Tibial nerve (tissue), 4 donors: ENCODE measurements around the gene CFAP61. TPM values are rescaled to one million over a fixed set of nuclear protein-coding genes. Genes with fewer than 3 reads are reported as not detected.

Experiments used
- DNase-seq, 2 donors: peaks; one replicate each; pipeline ENCODE4 v3.0.0-alpha.2; 2019; ENCODE audit warnings: low spot score in 2 of 2
- H3K27ac ChIP-seq, 4 donors: fragments of 200-600 bp; sonication (generic) in 3 of 4; one replicate each; pipeline ENCODE4 v1.5.1; 2017 to 2019; ENCODE audit warnings: mild to moderate bottlenecking in 1 of 4
- H3K27me3 ChIP-seq, 2 donors: fragments of 200-600 bp; sonication (generic) in 1 of 2; one replicate each; pipeline versions ENCODE4 v1.5.1 to v1.6.0; 2017 to 2019
- H3K36me3 ChIP-seq, 3 donors: fragments of 200-600 bp; sonication (generic); one replicate each; pipeline ENCODE4 v1.5.1; 2018 to 2019
- H3K4me1 ChIP-seq, 4 donors: fragments of 200-600 bp; sonication (generic) in 3 of 4; one replicate each; pipeline ENCODE4 v1.5.1; 2017 to 2019
- H3K4me3 ChIP-seq, 4 donors: fragments of 200-600 bp; sonication (generic) in 3 of 4; one replicate each; pipeline ENCODE4 v1.5.1; 2017 to 2019; ENCODE audit warnings: mild to moderate bottlenecking in 1 of 4, moderate library complexity in 1 of 4
- H3K9me3 ChIP-seq, 4 donors: fragments of 200-600 bp; sonication (generic) in 3 of 4; one replicate each; pipeline ENCODE4 v1.5.1; 2017 to 2019
- EP300 ChIP-seq, 2 donors: sonication (generic); formaldehyde crosslinking; IDR thresholded peaks; one replicate each; pipeline ENCODE4 v1.6.1; 2017; ENCODE audit warnings: antibody characterized with exemption in 2 of 2, mild to moderate bottlenecking in 1 of 2
- POLR2A ChIP-seq, 2 donors: fragments of 450-650 bp; IDR thresholded peaks; one replicate each; pipeline ENCODE4 v1.6.1; 2017; ENCODE audit warnings: antibody characterized with exemption in 2 of 2, mild to moderate bottlenecking in 2 of 2, moderate library complexity in 2 of 2
- WGBS, 2 donors: methylation state at CpG; one replicate each; pipeline ENCODE4 v1.1.5; 2018; 5-methylcytosine and 5-hydroxymethylcytosine counted together
- total RNA-seq, 4 donors: library from RNA; depleted of rRNA; stranded (reverse); fragments of >200 nt; gene quantifications; one replicate each; pipeline ENCODE4 v1.1.0, GENCODE V29; 2016
- TF ChIP-seq, protein P1 (sequence below), 5 experiments: fragments of 200-600 bp in 3 of 5; fragments of 450-650 bp in 2 of 5; sonication (generic) in 3 of 5; IDR thresholded peaks; one replicate each; pipeline ENCODE4 v1.5.1; 2016 to 2019; ENCODE audit warnings: antibody characterized with exemption in 5 of 5, mild to moderate bottlenecking in 3 of 5, moderate library complexity in 2 of 5

CFAP61 gene
- total RNA-seq, 4 donors from 2014 or later, result 0.21 to 1.5 (median 0.60) TPM; not detected in 1

DNA sequence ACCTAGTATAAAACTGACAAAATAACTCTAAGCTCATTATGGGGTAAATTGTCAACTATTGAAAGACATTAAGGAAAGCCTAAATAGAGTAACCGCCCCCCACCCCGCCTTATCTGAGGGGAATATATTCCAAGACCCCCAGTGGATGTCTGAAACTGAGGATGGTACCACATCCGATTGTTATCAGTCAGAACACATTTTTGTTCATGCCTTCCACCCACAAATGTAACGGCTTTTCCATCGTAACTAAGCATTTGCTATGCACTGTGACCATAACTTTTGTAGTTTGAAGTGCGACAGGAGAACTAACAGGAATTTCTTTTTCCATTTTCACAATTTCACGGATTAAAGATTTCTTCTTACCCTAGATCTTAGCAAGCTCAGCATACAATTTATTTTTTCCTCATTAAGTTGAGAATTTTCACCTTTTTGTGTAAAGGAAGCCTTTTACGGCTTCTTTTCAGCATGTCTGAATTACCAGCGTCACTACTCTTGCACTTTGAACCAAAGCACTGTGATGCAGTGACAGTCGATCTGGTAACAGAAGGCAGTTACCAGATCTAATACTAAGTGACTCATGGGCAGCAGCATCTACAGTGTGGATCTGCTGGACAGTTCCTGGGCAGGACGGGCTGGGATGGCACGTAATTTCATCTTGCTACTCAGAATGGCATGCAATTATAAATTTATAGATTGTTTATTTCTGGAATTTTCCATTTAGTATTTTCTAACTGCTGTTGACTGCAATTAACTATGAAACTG lies 11.8 kb downstream of the CFAP61 start:
- H3K27ac ChIP-seq, result no peak overlapping the region
- H3K27me3 ChIP-seq, result no peaks in the 10 kb centered on the region
- TF ChIP-seq POLR2A (IDR thresholded peaks at IDR 0.05) (no peak), EP300 (IDR thresholded peaks at IDR 0.05) (no peak)
- TF ChIP-seq, protein P1, sequence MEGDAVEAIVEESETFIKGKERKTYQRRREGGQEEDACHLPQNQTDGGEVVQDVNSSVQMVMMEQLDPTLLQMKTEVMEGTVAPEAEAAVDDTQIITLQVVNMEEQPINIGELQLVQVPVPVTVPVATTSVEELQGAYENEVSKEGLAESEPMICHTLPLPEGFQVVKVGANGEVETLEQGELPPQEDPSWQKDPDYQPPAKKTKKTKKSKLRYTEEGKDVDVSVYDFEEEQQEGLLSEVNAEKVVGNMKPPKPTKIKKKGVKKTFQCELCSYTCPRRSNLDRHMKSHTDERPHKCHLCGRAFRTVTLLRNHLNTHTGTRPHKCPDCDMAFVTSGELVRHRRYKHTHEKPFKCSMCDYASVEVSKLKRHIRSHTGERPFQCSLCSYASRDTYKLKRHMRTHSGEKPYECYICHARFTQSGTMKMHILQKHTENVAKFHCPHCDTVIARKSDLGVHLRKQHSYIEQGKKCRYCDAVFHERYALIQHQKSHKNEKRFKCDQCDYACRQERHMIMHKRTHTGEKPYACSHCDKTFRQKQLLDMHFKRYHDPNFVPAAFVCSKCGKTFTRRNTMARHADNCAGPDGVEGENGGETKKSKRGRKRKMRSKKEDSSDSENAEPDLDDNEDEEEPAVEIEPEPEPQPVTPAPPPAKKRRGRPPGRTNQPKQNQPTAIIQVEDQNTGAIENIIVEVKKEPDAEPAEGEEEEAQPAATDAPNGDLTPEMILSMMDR (IDR thresholded peaks at IDR 0.05), result no peak
- H3K4me1 ChIP-seq, result no peaks in the 10 kb centered on the region
- H3K4me3 ChIP-seq, result no peak overlapping the region
- 74 to 78% methylated on average over 12 of the region's 12 CpGs for WGBS, 2 donors
- no peaks in the 10 kb centered on the region for H3K36me3 ChIP-seq
- DNase-seq, result no peak
- no peaks in the 10 kb centered on the region for H3K9me3 ChIP-seq

DNA sequence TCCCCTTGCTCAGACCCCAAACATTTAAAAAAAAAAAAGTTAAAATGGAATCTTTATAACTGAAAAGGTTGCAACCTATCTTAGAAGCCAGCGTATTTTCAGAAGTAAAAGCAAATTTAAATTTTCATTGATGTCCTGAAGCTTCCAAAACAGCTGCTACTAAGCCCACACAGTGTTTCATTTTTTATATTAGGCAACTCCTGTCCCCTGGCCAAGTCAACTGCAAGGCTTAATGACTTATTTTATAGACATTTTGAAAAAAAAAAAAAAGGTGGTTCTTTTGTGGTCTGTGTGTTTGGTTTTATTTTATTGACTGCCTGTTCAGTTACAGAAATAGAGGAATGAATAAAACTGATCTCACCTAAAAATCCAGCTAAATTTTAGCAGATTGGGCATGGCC lies 13.0 kb downstream of the CFAP61 start:
- Histone ChIP-seq H3K9me3 (no peaks in the 10 kb centered on the region), H3K4me1 (no peaks in the 10 kb centered on the region), H3K27ac (no peak overlapping the region), H3K4me3 (no peak overlapping the region), H3K36me3 (no peaks in the 10 kb centered on the region), H3K27me3 (no peaks in the 10 kb centered on the region)
- DNase-seq, result no peak
- 83 to 90% methylated on average over 1 of the region's 1 CpG for WGBS, 2 donors
- TF ChIP-seq, protein P1 (IDR thresholded peaks at IDR 0.05), result no peak
- TF ChIP-seq EP300 (IDR thresholded peaks at IDR 0.05) (no peak), POLR2A (IDR thresholded peaks at IDR 0.05) (no peak)

DNA sequence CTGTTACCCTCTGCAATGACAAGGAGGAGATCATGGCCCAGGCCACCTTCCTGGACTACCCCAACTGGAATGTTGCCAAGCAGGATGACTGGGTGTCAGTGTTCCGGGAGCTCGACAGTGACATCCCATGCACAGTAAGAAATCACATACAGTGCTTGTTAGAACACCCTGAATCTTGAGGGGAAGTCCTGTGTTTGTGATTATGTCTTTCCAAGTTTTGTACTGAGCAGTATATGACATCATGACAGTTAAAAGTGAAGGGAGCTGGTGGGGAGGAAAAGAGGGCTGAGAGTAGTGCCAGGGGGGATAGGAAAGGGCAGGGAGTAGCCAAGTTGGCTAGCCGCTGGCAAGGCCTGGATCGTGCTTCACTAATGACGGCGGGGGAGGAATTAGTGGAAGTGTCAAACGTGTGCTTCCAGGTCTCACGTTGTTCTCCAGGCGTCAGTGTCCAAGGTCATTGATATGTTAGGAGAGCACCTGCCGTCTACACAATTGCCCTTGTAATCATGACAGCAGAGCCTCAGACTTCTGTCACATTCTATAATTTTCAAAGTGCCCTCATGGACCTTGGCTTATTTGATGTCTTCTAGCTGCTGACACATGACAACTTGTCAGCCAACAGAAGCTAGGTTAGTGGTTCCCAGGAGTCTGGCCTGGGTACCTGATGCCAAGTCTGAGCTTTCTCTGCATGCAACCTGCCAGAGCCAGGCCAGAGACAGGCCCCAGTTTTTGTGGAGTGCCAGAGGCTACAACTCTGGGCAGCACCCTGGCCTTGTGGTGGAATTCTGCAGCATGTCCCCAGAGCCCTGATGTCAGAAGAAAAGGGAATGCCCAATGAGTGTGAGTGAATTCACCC lies 18.8 kb downstream of the CFAP61 start:
- DNase-seq, result no peak
- H3K9me3 ChIP-seq, result no peaks in the 10 kb centered on the region
- no peaks in the 10 kb centered on the region for H3K27me3 ChIP-seq
- no peaks in the 10 kb centered on the region for H3K4me1 ChIP-seq
- TF ChIP-seq POLR2A (IDR thresholded peaks at IDR 0.05) (no peak), EP300 (IDR thresholded peaks at IDR 0.05) (no peak)
- TF ChIP-seq, protein P1 (IDR thresholded peaks at IDR 0.05), result no peak
- 64% methylated on average over 10 of the region's 10 CpGs for WGBS, 2 donors
- H3K4me3 ChIP-seq, result no peak overlapping the region
- H3K27ac ChIP-seq, result no peak overlapping the region
- no peaks in the 10 kb centered on the region for H3K36me3 ChIP-seq

DNA sequence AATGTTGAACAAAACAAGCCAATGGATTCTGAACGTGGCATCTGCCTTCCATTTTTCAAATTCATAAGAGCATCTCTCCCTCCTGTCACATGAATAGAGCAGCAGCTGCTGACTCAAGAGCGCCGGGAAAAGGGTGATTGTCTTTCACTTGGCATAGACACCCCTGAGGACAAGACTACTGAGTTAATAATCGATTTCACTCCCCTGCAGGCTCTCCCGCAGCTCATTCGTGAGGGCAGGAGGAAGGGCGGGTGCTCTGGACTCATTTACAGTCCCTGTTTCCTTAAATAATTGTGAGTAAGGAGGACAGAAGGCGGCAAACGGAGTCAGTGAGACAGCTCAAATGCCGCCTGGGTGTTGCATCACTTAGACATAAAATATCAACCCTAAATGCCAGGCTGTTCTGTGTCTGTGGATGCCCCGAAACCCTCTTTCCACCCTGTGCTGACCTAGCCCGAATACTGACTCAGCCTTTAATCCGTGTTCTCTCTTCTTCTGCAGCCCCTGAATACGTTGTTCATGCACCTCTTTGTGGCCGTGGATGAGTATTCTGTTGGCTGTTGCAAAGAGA lies 21.6 kb downstream of the CFAP61 start:
- no peaks in the 10 kb centered on the region for H3K9me3 ChIP-seq
- no peaks in the 10 kb centered on the region for H3K4me1 ChIP-seq
- no peak for TF ChIP-seq POLR2A (IDR thresholded peaks at IDR 0.05)
- TF ChIP-seq EP300 (IDR thresholded peaks at IDR 0.05), result no peak
- TF ChIP-seq, protein P1 (IDR thresholded peaks at IDR 0.05), result no peak
- H3K27me3 ChIP-seq, result no peaks in the 10 kb centered on the region
- 58 to 60% methylated on average over 15 of the region's 15 CpGs for WGBS, 2 donors
- H3K36me3 ChIP-seq, result no peaks in the 10 kb centered on the region
- H3K27ac ChIP-seq, result no peak overlapping the region
- no peak for DNase-seq
- no peak overlapping the region for H3K4me3 ChIP-seq

DNA sequence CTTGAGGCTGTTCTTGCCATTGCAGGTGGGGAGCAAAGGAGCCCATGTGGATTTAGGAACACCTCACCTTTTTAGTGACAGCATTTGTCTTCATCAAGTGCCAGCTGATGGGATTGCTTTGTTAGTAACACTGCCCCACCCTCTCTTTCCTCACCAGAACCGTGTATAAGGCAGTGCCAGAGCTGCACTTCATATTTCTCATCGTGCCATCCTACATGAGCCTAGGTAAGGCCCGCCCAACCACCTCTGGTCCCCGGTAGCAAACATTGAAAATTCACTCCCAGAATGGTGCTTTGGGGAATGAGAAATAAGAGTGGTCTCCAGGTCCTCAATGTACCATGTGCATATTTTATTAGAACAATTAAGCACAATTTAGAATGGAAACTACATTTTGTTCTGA lies 22.7 kb downstream of the CFAP61 start:
- 79 to 85% methylated on average over 4 of the region's 4 CpGs for WGBS, 2 donors
- H3K36me3 ChIP-seq, result no peaks in the 10 kb centered on the region
- DNase-seq, result no peak
- no peaks in the 10 kb centered on the region for H3K27me3 ChIP-seq
- no peak overlapping the region for H3K4me3 ChIP-seq
- no peak overlapping the region for H3K27ac ChIP-seq
- TF ChIP-seq, protein P1 (IDR thresholded peaks at IDR 0.05), result no peak
- TF ChIP-seq EP300 (IDR thresholded peaks at IDR 0.05), result no peak
- TF ChIP-seq POLR2A (IDR thresholded peaks at IDR 0.05), result no peak
- no peaks in the 10 kb centered on the region for H3K4me1 ChIP-seq
- no peaks in the 10 kb centered on the region for H3K9me3 ChIP-seq
